Measurements from ENCODE around the gene GOLPH3L.
A peak's percentile ranks its signal among the peaks of the same experiment; 100 is the strongest.
"Not testable (repeated sequence)": the region's sequence is repeated elsewhere in the genome, so short reads cannot be mapped to it uniquely, and the experiment has no call there.

Gene GOLPH3L

DNA sequence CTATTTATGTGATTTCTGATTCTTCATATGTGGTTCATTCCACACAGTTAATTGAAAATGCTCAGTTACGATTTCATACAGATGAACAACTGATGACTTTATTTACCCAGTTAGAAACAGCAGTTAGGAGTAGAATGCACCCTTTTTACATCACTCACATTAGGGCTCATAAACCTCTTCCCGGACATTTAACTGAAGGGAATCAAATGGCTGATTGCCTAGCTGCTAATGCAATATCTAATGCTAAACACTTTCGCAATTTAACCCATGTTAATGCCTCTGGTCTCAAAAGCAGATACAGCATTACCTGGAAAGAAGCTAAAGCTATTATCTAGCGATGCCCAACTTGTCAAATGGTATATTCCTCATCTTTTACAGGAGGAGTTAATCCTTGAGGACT is 39.9 kb downstream of the GOLPH3L start:
- not testable (repeated sequence) for DNase-seq (ENCODE audit: low spot score)

DNA sequence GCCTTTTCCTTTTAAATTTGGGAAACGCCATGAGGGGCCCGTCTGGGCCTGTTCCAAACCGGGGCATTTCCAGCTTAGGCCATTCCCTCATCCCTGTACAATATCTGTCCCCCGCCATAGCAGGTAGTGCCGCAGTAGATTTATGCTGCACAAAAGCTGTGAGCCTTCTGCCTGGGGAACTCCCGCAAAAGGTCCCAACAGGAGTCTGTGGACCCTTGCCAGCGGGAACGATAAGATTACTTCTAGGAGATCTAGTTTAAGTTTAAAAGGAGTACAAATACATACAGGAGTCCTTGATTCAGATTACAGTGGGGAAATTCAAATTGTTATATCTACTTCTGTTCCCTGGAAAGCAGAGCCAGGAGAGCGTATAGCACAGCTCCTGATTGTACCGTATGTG is 42.3 kb downstream of the GOLPH3L start:
- not testable (repeated sequence) for DNase-seq (ENCODE audit: low spot score)

DNA sequence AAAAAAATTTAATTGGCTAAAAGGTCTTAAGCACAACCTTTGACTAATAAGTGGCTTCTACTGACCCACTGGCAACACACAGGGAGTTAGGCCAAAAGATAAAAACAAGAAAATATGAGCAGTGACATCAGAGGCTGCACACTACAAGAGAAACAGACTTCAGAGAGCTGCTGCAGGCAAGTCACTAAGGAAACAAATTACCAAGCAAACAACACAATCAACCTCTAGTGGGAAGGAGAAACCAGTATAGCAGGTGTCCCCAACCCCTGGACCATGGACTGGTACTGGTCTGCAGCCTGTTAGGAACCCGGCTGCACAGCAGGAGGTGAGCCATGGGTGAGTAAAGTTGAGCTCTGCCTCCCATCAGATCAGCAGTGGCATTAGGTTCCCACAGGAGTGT is 46.8 kb downstream of the GOLPH3L start:
- no peak for DNase-seq (ENCODE audit: low spot score)

DNA sequence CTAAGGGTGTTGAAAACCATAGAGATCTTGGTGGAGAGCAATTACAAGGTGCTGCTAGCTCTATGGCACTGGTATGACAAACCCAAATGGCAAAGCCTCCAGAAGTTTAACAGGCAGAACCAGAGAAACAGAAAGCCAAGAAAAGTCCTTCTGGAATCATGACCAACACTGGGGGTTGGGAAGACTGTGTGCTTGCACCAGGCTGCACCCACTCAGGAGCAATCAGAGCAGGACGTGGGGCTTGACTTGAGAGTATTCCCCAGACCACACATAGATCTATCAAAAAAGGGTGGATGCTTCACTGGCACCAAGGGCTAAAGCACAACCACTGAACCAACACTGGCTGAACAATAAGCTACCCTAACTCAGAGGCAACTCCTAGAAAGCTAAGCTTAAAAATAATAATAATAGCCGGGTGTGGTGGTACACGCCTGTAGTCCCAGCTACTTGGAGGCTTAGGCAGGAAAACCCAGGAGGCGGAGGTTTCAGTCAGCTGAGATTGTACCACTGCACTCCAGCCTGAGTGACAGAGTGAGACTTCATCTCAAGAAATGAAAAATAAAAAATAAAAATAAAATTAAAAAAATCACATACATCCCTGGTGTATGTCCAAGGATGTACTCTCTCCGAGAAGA is 47.4 kb downstream of the GOLPH3L start:
- no peak for DNase-seq (ENCODE audit: low spot score)

DNA sequence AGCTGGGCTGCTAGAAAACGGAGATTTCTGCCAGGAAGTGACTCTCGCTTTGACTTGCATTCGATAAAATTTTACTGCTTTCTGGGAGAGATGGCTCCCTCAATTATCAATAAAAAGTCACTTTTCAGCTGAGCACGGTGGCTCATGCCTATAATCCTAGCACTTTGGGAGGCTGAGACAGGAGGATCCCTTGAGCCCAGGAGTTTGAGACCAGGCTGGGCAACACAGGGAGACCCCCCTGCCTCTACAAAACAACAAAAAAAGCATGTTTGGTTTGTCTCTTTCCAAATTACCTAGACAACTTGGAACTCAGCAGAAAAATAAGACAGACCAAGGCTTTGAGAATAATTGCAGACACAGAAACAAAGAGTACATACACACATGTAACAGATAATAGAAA is 54.7 kb downstream of the GOLPH3L start:
- no peak for DNase-seq (ENCODE audit: low spot score)

DNA sequence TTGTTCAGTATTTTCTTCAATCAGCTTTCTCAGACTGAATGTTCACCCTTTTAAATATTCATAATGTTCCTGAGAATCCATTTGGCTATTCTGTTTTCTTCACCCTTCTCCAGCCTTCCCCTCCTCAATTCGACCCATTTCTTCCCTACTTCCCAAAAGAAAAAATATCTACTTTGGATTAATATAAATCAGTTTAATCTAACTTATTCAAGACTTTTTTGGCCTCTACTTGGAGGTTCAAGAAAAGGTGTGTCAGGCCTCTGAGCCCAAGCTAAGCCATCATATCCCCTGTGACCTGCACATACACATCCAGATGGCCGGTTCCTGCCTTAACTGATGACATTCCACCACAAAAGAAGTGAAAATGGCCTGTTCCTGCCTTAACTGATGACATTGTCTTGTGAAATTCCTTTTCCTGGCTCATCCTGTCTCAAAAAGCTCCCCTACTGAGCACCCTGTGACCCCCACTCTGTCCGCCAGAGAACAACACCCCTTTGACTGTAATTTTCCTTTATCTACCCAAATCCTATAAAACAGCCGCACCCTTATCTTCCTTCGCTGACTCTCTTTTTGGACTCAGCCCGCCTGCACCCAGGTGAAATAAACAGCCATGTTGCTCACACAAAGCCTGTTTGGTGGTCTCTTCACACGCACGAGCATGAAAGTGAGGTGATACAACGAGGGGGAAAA is 55.7 kb downstream of the GOLPH3L start:
- not testable (repeated sequence) for DNase-seq (ENCODE audit: low spot score)

DNA sequence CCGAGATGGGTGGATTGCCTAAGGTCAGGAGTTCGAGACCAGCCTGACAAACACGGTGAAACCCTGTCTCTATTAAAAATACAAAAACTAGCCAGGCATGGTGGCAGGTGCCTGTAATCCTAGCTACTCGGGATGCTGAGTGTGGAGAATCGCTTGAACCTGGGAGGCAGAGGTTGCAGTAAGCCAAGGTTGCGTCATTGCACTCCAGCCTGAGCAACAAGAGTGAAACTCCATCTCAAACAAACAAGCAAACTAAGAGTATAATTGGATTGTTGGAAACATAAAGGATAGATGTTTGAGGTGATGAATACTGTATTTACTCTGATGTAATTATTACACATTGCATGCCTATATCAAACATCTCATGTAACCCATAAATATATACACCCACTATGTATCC is 58.5 kb downstream of the GOLPH3L start:
- not testable (repeated sequence) for DNase-seq (ENCODE audit: low spot score)

DNA sequence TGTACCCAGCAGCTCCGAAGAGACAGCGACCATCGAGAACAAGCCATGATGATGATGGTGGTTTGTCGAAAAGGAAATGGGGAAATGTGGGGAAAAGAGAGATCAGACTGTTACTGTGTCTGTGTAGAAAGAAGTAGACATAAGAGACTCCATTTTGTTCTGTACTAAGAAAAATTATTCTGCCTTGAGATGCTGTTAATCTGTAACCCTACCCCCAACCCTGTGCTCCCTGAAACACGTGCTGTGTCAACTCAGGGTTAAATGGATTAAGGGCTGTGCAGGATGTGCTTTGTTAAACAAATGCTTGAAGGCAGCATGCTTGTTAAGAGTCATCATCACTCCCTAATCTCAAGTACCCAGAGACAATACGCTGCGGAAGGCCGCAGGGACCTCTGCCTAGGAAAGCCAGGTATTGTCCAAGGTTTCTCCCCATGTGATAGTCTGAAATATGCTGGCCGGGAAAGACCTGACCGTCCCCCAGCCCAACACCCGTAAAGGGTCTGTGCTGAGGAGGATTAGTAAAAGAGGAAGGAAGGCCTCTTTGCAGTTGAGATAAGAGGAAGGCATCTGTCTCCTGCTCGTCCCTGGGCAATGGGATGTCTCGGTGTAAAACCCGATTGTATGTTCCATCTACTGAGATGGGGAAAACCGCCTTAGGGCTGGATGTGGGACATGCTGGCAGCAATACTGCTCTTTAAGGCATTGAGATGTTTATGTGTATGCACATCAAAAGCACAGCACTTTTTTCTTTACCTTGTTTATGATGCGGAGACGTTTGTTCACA is 61.9 kb downstream of the GOLPH3L start:
- DNase-seq (ENCODE audit: low spot score) = not testable (repeated sequence)

DNA sequence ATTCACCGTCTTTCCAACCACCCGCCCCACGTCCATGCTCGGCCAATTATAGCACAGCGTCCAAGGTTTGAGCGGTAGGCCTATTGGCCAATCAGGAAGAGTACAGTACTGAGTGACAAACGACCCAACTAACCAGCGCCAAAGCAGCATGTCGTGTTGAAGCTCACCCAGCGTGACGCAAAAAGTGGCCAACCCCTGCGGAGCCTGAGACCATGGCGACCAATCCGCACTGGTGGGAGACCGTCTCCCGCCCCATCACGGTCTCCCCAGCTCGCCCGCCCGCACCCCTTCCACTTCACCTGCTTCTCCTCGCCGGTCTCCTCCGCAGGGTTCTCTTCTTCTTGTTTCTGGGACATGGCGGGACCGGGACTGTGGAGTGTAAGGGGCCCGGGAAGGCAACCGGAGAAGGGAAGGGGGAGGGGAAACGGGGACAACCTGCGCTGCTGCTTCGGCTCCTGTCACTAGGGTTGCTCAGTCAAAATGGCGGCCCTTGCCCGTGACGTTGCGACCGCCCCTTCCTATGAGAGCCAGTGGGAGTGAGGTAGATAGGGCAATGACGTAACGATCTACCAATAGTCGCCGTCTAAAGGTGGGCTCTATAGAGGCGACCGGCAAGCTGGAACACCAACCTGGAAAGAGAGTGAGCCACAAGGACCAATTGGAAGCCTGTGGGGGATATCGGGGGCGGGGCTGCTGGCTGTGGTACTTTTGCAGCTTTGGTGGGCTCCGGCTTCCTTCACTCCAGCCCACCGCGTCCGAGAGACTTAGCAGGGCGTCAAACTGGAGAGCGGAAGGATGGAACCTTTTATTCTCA is 67.6 kb downstream of the GOLPH3L start, which contains the start of gene ENSA:
Gene ENSA (minus strand): TSS at position 498 of the 814 bp plus-strand sequence. CDS start 142 bp downstream, at position 356.
- DNase-seq (ENCODE audit: low spot score) = peak; percentile 100

DNA sequence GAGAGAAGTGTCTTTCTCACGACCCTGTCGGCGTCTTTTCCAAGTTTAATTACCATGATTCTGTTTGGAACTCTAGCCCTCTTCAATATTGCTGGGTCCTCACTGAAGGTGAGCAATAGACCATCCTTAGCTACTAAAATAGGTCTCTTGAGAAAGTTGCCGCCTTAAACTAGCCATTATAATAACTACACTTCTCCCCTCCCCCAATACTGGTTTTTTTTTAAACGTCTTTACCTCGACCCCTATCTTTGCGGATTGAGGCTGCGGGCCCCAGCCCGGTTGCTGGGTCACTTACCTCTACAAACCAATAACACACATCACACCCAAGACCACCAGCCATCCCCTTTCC is 68.2 kb downstream of the GOLPH3L start:
- DNase-seq (ENCODE audit: low spot score) = no peak

DNA sequence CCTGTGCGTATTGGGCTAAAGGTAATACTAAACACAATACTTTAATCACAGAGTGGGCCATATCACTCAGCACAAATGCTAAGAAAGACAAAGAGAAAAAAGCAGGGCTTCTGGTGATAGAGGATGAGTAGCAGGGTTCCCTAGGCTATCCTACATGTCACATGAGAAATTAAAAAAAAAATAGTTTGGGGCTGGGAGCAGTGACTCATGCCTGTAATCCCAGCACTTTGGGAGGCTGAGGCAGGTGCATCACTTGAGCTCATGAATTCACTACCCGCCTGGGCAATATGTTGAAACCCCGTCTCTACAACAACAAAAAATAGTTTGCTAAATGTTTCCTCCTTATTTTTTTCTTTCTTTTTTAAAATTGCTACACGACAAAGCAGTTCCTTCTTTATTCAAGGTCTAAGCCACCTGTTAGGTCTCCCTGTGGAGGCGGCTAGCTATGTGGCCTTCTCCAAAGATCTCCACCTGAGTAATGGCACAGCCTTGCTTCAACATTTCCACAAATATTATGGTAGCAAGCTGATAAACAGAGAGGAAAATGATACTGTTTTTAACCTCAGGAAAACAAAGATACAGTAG is 69.0 kb downstream of the GOLPH3L start:
- DNase-seq (ENCODE audit: low spot score) = no peak

DNA sequence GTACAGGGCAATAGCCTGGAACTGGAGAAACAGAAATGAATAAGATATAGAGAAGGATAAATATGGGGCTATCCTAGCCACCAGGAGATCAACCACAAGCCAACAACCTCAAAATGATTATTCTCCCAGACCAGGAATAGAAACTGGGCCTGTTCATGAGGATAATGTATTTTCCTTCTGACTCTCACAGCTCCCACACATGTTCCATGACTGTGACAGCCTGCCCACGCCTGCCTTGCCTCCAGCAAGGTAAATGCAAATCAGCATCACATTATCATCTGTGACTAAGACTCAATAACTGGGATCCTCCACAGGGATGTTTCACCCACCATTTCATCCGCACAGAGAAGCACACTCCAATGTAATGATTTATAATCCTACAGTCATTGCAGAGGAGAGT is 70.8 kb downstream of the GOLPH3L start:
- DNase-seq (ENCODE audit: low spot score) = peak; percentile 85

DNA sequence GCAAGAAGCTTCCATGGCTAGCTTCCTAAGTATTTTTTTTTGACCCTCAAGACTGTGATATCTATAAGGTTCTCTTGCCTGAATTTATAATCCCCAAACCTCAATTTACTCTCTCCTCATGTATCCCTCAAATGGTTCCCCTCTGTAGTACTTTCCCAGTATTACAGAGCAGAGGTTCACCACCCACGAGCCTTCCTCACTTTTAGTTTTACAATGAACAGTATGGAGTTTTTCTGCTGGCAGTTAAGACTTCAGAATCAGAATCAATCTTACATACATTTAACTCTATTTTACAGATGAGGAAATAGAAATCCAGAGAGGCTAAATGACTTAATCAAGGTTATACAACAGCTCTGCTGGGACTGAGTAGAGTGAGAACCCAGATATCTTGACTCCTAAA is 72.4 kb downstream of the GOLPH3L start:
- not testable (repeated sequence) for DNase-seq (ENCODE audit: low spot score)

DNA sequence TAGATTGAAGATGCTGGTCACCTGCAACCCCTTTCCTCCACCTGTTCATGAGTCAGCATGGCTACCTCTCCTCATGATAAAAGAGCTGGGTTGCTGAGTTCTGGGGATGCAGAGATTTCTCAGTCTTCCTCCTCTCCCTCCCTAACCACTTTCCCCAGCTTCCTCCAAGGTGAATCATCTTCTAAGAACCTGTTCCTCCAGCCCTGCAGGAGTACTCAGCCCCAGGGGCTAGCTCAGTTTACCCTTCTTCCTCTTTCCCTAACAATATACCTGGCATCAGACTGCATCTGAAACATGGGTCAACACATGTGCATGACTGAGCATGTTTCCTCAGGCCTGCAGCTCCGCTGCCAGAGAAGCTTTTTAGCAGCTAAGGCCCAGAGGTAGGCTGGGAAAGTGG is 72.8 kb downstream of the GOLPH3L start:
- DNase-seq (ENCODE audit: low spot score) = not testable (repeated sequence)

DNA sequence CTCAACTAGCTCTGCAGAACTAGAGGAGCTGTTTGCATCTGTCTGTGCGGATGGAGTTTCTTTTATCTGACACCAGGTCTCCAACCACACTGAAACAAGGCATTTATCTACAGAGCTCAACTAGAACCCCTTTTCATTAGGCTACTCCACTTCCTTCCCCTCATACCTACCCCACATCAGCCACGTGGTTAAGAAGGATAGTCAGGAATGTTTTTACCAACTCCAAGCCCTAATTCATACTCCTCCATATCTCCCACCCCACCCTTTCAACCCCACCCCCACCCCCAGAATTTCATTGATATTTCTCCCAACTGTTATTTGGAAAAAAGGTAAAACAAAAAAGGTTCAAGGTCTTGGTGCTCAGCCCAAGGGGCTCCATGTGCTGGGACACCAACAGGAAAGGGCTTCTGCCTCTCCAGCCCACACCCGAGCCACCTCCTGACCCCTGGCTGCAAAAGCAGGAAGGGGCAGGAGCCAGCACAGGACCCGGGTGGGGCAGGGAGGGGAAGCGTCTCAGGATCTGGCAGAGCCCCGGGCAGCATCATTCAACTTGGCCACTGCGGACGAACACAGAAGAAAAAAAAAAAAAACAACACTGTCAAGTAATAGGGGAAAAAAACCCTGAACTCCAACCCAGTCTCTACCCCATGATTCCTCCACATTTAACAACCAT is 74.5 kb downstream of the GOLPH3L start:
- no peak for DNase-seq (ENCODE audit: low spot score)

DNA sequence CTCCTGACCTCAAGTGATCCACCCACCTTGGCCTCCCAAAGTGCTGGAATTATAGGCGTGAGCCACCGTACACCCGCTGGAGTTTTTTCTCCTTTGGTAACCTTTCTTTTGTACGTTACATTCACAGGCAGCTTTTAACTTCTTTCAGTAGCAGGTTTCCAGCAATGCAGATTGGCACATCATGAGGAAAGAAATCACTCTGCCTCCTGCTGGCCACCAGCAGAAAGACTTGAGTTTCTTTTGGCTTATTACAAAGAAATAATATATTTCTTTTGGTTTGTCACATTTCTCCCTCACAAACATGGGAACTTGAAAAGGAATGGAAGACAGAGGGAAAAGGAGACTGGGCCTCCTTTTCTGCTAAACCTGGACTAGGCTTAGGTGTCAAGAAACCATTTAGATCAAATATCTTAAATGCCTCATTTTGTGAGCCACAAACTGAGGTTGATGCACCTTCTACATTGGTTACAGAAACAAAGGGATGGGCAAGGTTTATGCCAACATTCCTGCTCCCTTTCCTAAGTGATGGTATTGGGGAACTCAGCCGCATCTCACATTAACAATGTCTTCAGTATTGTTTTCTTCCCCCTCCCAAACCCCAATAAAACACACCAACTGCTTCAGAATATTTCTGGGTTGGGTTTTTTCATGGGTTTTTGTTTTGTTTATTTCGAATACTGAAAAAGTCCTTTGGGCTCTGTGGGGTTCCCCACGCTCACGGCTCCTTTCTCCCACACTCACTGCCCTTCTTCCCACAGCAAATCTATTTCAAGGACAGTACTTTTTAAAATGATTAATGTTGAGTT is 75.3 kb downstream of the GOLPH3L start:
- peak; percentile 59 for DNase-seq (ENCODE audit: low spot score)

DNA sequence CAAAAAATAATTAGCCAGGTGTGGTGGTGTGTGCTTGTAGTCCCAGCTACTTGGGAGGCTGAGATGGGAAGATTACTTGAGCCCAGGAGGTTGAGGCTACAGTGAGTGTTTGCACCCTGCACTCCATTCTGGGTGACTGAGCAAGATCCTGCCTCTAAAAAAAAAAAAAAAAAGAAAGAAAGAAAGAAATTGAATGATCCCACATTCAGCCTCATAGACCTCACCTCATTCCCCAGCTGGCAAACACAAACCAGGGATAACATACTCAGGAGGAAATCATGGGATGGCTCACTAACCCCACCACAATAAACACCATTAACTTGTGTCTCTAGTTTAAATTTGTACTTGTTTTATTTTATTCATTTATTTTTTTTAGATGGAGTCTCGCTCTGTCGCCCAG is 76.0 kb downstream of the GOLPH3L start:
- no peak for DNase-seq (ENCODE audit: low spot score)

DNA sequence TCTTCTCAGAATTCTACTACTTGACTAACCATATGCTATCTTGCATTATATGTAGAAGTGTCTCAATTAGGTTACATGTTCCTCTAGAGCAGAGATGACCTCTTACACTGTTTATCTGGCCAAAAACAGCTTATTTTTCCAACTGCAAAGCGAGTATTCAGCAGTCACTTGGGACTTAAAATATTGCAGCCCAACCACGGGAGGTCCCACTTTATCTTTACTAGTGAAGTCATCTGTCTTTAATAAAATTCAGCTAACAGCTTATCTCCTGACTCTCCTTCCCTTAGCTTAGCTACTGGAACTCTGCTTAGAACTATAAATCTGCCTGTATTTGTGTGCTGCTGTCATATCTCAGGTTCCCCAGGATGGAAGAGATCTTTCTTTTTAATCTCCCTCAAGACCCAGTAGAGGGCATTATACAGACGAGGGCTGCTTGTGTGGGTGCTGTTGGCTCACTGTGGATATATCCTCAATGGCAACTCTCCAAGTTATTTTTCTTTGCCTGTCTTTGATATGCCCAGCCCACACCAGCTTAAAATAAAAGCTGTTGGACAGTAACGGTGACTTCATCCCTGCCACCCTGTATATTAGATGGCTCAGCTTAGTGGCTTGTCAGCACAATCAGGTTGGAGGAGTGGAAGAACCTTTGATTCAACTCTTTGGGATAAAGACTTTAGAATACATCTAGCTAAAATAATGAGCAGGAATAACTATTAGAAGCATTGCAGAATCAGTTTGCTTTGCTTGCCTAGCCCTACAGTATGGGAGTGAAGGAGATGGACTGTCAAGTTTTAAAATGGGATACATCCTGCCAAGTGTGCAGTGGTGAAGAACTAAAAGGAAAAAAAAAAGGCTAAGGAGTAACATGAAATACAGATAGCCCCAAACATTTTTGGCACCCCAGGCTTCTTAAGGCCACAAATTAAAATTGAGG is 77.1 kb downstream of the GOLPH3L start:
- DNase-seq (ENCODE audit: low spot score) = peak; percentile 20

All from Ammon's horn (tissue), 1 donor.